ENCODE results near the gene NOTCH3. TPM values are rescaled to one million over a fixed set of nuclear protein-coding genes. Genes with fewer than 3 reads are reported as not detected.

Gene NOTCH3
- total and polyA plus RNA-seq, 2 of the 8 experiments (the other 6 are each of a cell fraction or from before 2014, with no cell fraction given), result 37.5 to 107 TPM

DNA sequence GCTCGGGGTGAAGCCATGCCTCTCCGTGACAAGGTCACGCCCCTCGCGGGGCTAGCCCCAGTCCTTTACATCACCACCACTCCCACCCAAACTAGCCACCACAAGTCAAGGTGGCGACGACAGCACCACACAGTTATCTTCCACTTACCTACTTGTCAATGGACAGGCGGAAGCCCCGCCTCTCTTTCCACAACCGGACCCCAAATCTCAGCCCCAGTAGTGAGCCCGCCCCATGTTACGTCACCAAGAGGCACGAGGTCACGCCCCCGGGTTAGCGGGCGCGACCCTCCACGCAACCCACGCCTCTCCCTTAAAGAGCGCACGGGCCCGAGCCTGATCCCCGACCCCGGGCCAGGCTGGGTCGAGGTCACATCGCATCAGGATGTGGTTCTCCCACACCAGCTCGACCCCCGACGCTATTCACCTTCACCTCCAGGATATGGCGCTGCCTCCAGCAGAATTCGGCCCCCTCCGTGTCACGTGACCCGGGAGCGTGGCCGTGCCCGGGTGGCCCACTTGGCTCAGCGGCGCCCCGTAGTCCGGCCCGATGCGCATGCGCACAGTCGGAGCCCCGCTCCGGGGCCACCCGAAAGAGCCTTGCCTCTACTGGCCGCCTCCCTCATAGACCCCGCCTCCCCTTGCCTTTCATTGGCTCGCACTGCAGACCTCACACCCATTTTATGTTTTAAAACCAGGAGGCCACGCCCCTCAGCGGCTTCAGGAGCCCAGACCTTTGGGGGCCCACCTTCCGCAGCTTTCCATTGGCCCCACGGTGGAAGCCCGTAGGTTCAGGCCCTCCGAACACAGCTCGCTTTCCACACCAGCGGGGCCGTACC is 75.3 kb downstream of the NOTCH3 start (continued):
- no peak for TF ChIP-seq TAF7 (optimal IDR thresholded peaks at IDR 0.05; ENCODE audit: borderline replicate concordance, low read depth, low read length)
- TF ChIP-seq JUND (IDR thresholded peaks at IDR 0.05; ENCODE audit: low read length), result no peak
- no peak for TF ChIP-seq CBX8 (IDR thresholded peaks at IDR 0.05; ENCODE audit: borderline replicate concordance, low read depth, low read length)
- TF ChIP-seq EGR1 (IDR thresholded peaks at IDR 0.05; ENCODE audit: borderline replicate concordance, low read depth, low read length), result peak; percentile 20; the same call in 1 of the 2 replicates
- no peak for TF ChIP-seq SAP30 (IDR thresholded peaks at IDR 0.05; ENCODE audit: insufficient read depth, insufficient replicate concordance, low read length)
- peak; percentile 58 to 88 for TF ChIP-seq POLR2A (IDR thresholded peaks at IDR 0.05; ENCODE audit: control extremely low read depth in 1 of 2, low read depth in 2 of 2, low read length in 2 of 2)
- TF ChIP-seq JUN (IDR thresholded peaks at IDR 0.05; ENCODE audit: low read depth, low read length), result no peak
- no peak for TF ChIP-seq RXRA (IDR thresholded peaks at IDR 0.05; ENCODE audit: insufficient read depth, low read depth, low read length)
- TF ChIP-seq, protein P1, sequence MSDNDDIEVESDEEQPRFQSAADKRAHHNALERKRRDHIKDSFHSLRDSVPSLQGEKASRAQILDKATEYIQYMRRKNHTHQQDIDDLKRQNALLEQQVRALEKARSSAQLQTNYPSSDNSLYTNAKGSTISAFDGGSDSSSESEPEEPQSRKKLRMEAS (IDR thresholded peaks at IDR 0.05), result peak; percentile 87
- no peak for TF ChIP-seq SUZ12 (IDR thresholded peaks at IDR 0.05; ENCODE audit: low read length)
- peak; percentile 93 for TF ChIP-seq PHF8 (conservative IDR thresholded peaks at IDR 0.05; ENCODE audit: low read depth, low read length)
- no peak for TF ChIP-seq SRF (IDR thresholded peaks at IDR 0.05; ENCODE audit: low read depth, low read length)
- TF ChIP-seq RFX5 (IDR thresholded peaks at IDR 0.05; ENCODE audit: borderline replicate concordance, low read depth, low read length), result no peak
- no peak for TF ChIP-seq KDM5A (IDR thresholded peaks at IDR 0.05; ENCODE audit: low read length)
- no peak for TF ChIP-seq RNF2 (IDR thresholded peaks at IDR 0.05; ENCODE audit: borderline replicate concordance, low read depth, low read length, missing control alignments, poor library complexity, severe bottlenecking)
- TF ChIP-seq GABPA (IDR thresholded peaks at IDR 0.05; ENCODE audit: borderline replicate concordance, insufficient read depth, low read length), result no peak
- TF ChIP-seq SP2 (IDR thresholded peaks at IDR 0.05; ENCODE audit: low read length), result no peak; the same call in 1 of the 2 replicates
- peak; percentile 72 for TF ChIP-seq KDM4A (IDR thresholded peaks at IDR 0.05; ENCODE audit: low read depth, low read length, severe bottlenecking)
- TF ChIP-seq YY1 (IDR thresholded peaks at IDR 0.05; ENCODE audit: low read depth, low read length), result no peak
- TF ChIP-seq KDM1A (IDR thresholded peaks at IDR 0.05; ENCODE audit: borderline replicate concordance, low read length), result 0 out of 2 replicates have a peak, but pooled peaks have one; percentile 27
- peak; percentile 63; the same call in 1 of the 2 replicates for TF ChIP-seq BACH1 (IDR thresholded peaks at IDR 0.05; ENCODE audit: low read length)
- TF ChIP-seq, protein P2, sequence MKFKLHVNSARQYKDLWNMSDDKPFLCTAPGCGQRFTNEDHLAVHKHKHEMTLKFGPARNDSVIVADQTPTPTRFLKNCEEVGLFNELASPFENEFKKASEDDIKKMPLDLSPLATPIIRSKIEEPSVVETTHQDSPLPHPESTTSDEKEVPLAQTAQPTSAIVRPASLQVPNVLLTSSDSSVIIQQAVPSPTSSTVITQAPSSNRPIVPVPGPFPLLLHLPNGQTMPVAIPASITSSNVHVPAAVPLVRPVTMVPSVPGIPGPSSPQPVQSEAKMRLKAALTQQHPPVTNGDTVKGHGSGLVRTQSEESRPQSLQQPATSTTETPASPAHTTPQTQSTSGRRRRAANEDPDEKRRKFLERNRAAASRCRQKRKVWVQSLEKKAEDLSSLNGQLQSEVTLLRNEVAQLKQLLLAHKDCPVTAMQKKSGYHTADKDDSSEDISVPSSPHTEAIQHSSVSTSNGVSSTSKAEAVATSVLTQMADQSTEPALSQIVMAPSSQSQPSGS (IDR thresholded peaks at IDR 0.05; ENCODE audit: low read length), result no peak

Measured in H1 (cell line).